CD4-positive, alpha-beta T cell treated with Interleukin-10 for 1 hour (primary cell): ENCODE data around the gene RAB20.
"Not testable (repeated sequence)": the region's sequence is repeated elsewhere in the genome, so short reads cannot be mapped to it uniquely, and the experiment has no call there.

ENCODE experiments used
- DNase-seq: peaks from one replicate; pipeline ENCODE4 v3.0.0-alpha.2; 2020

Gene RAB20

GRCh38 chr13:110506859-110507566 lies 54.5 kb downstream of the RAB20 start:
- no peak for DNase-seq

GRCh38 chr13:110506396-110506795 lies 55.1 kb downstream of the RAB20 start:
- no peak for DNase-seq

GRCh38 chr13:110505594-110505993 lies 55.9 kb downstream of the RAB20 start:
- no peak for DNase-seq

- DNase-seq: no peak
These were observed 57.5 kb downstream of the RAB20 start for GRCh38 chr13:110503979-110504499.

GRCh38 chr13:110503037-110503901 lies 58.3 kb downstream of the RAB20 start:
- DNase-seq: no peak

- DNase-seq: no peak
These were observed 60.3 kb downstream of the RAB20 start for GRCh38 chr13:110501188-110501587.

- DNase-seq: no peak
These were observed 61.2 kb downstream of the RAB20 start for GRCh38 chr13:110500341-110500740.

GRCh38 chr13:110499621-110500281 lies 61.8 kb downstream of the RAB20 start:
- DNase-seq: no peak

- no peak for DNase-seq
These were observed 62.8 kb downstream of the RAB20 start for GRCh38 chr13:110498765-110499164.

GRCh38 chr13:110498327-110498726 lies 63.2 kb downstream of the RAB20 start:
- no peak for DNase-seq

GRCh38 chr13:110497896-110498295 lies 63.6 kb downstream of the RAB20 start:
- DNase-seq: not testable (repeated sequence)

GRCh38 chr13:110497003-110497402 lies 64.5 kb downstream of the RAB20 start:
- no peak for DNase-seq

GRCh38 chr13:110496281-110496680 lies 65.2 kb downstream of the RAB20 start:
- DNase-seq: no peak

- no peak for DNase-seq
These were observed 65.6 kb downstream of the RAB20 start for GRCh38 chr13:110495881-110496280.

- no peak for DNase-seq
These were observed 66.1 kb downstream of the RAB20 start for GRCh38 chr13:110495376-110495775.

GRCh38 chr13:110493613-110494012 lies 67.9 kb downstream of the RAB20 start:
- no peak for DNase-seq

- no peak for DNase-seq
These were observed 68.6 kb downstream of the RAB20 start for GRCh38 chr13:110492679-110493593.

- DNase-seq: no peak
These were observed 69.4 kb downstream of the RAB20 start for GRCh38 chr13:110491869-110492678.

- no peak for DNase-seq
These were observed 71.3 kb downstream of the RAB20 start for GRCh38 chr13:110490009-110490770.

GRCh38 chr13:110486880-110487279 lies 74.6 kb downstream of the RAB20 start:
- DNase-seq: not testable (repeated sequence)
